Activated CD4-positive, alpha-beta memory T cell treated with anti-CD3 and anti-CD28 coated beads for 36 hours (primary cell): Measurements from ENCODE around the gene ACOT13. TPM values are rescaled to one million over a fixed set of nuclear protein-coding genes. Genes with fewer than 3 reads are reported as not detected.
A peak's percentile ranks its signal among the peaks of the same experiment; 100 is the strongest.
"Not testable (repeated sequence)": the region's sequence is repeated elsewhere in the genome, so short reads cannot be mapped to it uniquely, and the experiment has no call there.

Experiments
- CTCF ChIA-PET: fragments of 350-600 bp; sonication (Branson Sonifier 250); formaldehyde crosslinking; loops from one replicate; lab custom pipeline; 2021; ENCODE audit warnings: antibody characterized with exemption, inconsistent platforms; lab: Charles Lee
- POLR2A ChIA-PET: fragments of 350-600 bp; sonication (Branson Sonifier 250); formaldehyde crosslinking; loops from one replicate; lab custom pipeline; 2021; ENCODE audit warnings: antibody characterized with exemption; lab: Charles Lee
- DNase-seq: peaks from one replicate; pipeline ENCODE4 v3.0.0-alpha.2; 2020
- H3K27ac Mint-ChIP-seq: one replicate; pipeline ENCODE4 v1.8.0; 2021; ENCODE audit warnings: mixed read lengths
- H3K27me3 Mint-ChIP-seq: one replicate; pipeline ENCODE4 v1.8.0; 2021; ENCODE audit warnings: mixed read lengths
- H3K36me3 Mint-ChIP-seq: one replicate; pipeline ENCODE4 v1.8.0; 2021; ENCODE audit warnings: mixed read lengths
- H3K4me1 Mint-ChIP-seq: one replicate; pipeline ENCODE4 v1.8.0; 2021; ENCODE audit warnings: low read depth, mixed read lengths
- H3K4me3 Mint-ChIP-seq: one replicate; pipeline ENCODE4 v1.8.0; 2021; ENCODE audit warnings: mild to moderate bottlenecking, mixed read lengths
- H3K9me3 Mint-ChIP-seq: one replicate; pipeline ENCODE4 v1.8.0; 2021; ENCODE audit warnings: mixed read lengths
- intact Hi-C: fragments of 100-400 bp; cut with micrococcal nuclease; formaldehyde crosslinking; loops from one replicate; pipeline ENCODE4 v1.15.1; 2023
- total RNA-seq, 2 experiments: library from RNA; stranded (reverse); gene quantifications; one replicate each; pipeline ENCODE4 v1.2.3, GENCODE V29; 2021

ACOT13 gene
- total RNA-seq, 2 experiments from 2014 or later = 33.7 to 35.9 TPM

DNA sequence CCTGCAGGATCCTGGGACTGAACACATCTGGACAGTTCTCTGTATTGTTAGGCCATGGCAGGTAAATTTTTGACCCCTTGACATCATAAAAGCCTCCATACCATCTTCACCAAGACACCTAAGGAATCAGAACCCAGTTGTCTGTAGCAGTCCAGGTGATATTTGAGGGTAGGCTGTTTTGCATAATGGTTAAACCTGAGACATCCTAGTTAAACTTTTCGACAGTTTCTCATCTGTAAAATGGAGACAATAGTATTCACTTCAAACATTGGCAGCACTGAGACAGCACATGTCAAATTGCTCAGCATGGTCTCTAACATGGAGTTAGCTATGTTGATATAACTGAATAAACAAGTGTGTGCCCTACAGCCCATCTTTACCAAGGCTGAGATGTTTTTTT, 27.3 kb downstream of the ACOT13 start:
- H3K4me3 Mint-ChIP-seq = no peak overlapping the region
- no peak for DNase-seq
- H3K36me3 Mint-ChIP-seq = peaks cover 6% of the 10 kb centered on the region
- H3K4me1 Mint-ChIP-seq = peaks cover 36% of the 10 kb centered on the region
- no peak overlapping the region for H3K27ac Mint-ChIP-seq
- CTCF ChIA-PET = interaction anchor here (0.8 to 4.5 kb wide), 3 partner anchors 27 to 264 kb away, joined by 3 to 82 read pairs (median 3); partner anchors contain the start of gene ACOT13
- POLR2A ChIA-PET = no interaction called here
- H3K27me3 Mint-ChIP-seq = no peaks in the 10 kb centered on the region
- intact Hi-C loops = loop anchor here (2.0 to 10.0 kb wide), 2 partner anchors 199 to 263 kb away; partner anchors contain the start of gene ALDH5A1
- no peaks in the 10 kb centered on the region for H3K9me3 Mint-ChIP-seq

DNA sequence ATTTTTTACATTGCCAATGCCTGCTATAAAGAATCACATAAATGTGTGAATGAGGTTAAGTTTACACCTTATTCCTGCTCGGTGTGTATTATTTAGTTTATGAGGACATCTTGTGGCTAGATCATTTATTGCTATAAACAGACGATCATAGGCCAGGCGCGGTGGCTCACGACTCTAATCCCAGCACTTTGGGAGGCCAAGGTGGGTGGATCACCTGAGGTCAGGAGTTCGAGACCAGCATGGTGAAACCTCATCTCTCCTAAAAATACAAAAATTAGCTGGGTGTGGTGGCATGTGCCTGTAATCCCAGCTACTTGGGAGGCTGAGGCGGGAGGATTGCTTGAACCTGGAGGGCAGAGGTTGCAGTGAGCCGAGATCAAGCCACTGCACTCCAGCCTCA, 28.8 kb downstream of the ACOT13 start:
- H3K27ac Mint-ChIP-seq, H3K9me3 Mint-ChIP-seq, H3K27me3 Mint-ChIP-seq, H3K4me3 Mint-ChIP-seq, H3K36me3 Mint-ChIP-seq, POLR2A ChIA-PET: not testable (repeated sequence)
- CTCF ChIA-PET = interaction anchor here (4.5 kb wide), 1 partner anchor 114 kb away, joined by 82 read pairs; no protein-coding TSS in a partner anchor
- intact Hi-C loops = loop anchor here (1.0 to 10.0 kb wide), 5 partner anchors 48 to 265 kb away; partner anchors contain the start of gene ALDH5A1
- peaks cover 51% of the 10 kb centered on the region for H3K4me1 Mint-ChIP-seq
- peak; percentile 58 for DNase-seq

DNA sequence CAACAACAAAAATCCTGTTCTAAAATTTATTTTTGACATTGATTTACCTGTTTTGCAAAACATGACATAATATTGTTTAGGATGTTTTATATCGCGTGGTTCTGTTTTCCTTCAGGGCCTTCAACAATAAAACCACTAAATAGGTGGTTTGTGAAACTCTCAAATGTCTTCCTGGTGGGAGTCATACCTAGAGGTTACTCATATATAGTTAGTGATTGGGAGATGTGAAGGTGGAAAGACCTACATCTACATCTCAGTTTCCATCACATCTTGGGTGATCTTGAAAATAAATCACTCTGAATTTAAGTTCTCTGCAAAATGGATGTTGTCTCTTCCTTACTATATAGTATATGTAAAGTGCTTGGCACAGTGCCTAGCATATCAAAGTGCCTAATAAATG, 29.2 kb downstream of the ACOT13 start:
- H3K27ac Mint-ChIP-seq = peak overlapping the region; percentile 59
- ChIA-PET CTCF (interaction anchor here (4.5 kb wide), 1 partner anchor 114 kb away, joined by 82 read pairs; no protein-coding TSS in a partner anchor), POLR2A (no interaction called here)
- H3K4me1 Mint-ChIP-seq = peaks cover 53% of the 10 kb centered on the region
- no peak for DNase-seq
- H3K9me3 Mint-ChIP-seq = no peaks in the 10 kb centered on the region
- intact Hi-C loops = loop anchor here (1.0 to 10.0 kb wide), 3 partner anchors 47 to 201 kb away; partner anchors contain the start of gene ALDH5A1
- H3K36me3 Mint-ChIP-seq = peaks cover 6% of the 10 kb centered on the region
- no peak overlapping the region for H3K4me3 Mint-ChIP-seq
- H3K27me3 Mint-ChIP-seq = no peaks in the 10 kb centered on the region

DNA sequence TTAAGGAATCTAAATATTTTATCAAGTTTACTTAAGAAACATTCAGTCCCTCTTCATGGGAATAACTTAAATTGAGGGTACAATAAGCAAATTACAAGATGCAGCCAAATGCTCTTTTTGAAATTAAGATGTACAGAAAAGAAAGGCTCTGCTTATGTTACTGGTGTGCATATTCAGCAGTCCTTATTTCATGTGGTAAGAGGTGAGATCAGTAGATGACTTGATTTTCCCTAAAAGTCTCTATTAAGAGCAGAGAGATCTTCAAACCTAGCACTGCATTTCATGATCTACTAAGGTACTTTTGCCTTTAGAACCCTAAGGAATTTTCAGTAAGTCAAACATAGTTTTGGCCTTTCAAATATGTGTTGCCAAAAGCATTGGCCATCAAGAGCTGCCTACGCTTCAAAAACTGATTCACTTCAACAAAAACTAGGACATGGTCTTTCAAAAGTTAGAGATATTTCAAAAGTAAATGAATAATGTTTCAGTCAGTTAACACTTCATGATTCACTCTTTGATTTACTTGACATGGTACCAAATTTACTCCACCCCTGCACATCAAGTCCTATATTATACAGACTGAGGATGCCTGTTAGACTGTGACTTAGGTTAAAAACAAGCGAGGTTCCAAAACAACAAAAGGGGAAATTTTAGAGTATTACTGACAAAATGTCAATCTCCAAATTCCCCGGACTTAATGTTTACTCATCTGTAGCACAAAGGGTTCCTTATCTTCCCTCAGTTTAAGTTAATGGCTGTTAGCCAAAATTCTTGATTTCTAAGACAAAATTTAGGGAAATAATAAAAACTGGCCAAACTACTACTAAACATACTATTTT, 32.9 kb downstream of the ACOT13 start:
- Mint-ChIP-seq H3K27ac (peak overlapping the region; percentile 88), H3K4me1 (peaks cover 61% of the 10 kb centered on the region), H3K9me3 (no peaks in the 10 kb centered on the region), H3K36me3 (peaks cover 28% of the 10 kb centered on the region), H3K4me3 (no peak overlapping the region), H3K27me3 (no peaks in the 10 kb centered on the region)
- DNase-seq = no peak
- CTCF ChIA-PET = interaction anchor here (0.7 to 1.5 kb wide), 4 partner anchors 14 to 119 kb away, joined by 4 to 6 read pairs (median 4); partner anchors contain the start of gene ACOT13
- intact Hi-C loops = loop anchor here (1.0 to 10.0 kb wide), 5 partner anchors 20 to 318 kb away; partner anchors contain the start of genes ACOT13, ALDH5A1, C6orf62 and TDP2
- POLR2A ChIA-PET = interaction anchor here (0.6 to 1.5 kb wide), 2 partner anchors 11 to 54 kb away, joined by 3 read pairs; partner anchors contain the start of gene KIAA0319

DNA sequence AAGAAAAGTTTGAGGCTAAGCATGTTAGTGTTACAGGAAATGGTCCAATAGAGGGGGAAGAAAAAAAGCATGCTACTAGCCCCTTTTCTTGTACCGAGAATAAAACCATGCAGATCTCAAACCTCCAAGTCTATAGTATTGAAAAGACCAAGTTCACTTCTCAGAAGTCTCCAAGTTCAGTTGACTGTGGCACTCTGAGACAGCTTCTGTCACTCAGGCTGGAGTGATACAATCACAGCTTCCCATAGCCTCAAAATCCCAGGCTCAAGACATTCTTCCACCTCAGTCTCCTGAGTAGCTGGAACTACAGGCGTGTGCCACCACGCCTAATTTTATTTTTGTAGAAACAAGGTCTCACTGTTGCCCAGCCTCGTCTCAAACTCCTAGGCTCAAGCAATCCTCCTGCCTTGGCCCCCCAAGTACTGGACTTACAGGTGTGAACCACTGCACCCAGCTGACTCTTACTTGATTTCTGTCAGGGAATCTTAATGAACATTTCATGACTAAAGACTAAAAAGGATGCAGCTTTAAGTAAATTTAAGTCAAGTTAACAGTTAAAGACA, 35.9 kb downstream of the ACOT13 start:
- H3K9me3 Mint-ChIP-seq = no peaks in the 10 kb centered on the region
- POLR2A ChIA-PET = interaction anchor here (1.2 to 3.6 kb wide), 3 partner anchors 9 to 73 kb away, joined by 3 to 16 read pairs (median 3); partner anchors contain the start of gene C6orf62
- no peaks in the 10 kb centered on the region for H3K27me3 Mint-ChIP-seq
- H3K4me3 Mint-ChIP-seq = no peak overlapping the region
- H3K27ac Mint-ChIP-seq = peak overlapping the region; percentile 68
- CTCF ChIA-PET = interaction anchor here (1.0 to 1.3 kb wide), 2 partner anchors 119 to 121 kb away, joined by 4 read pairs; no protein-coding TSS in a partner anchor
- no peak for DNase-seq
- intact Hi-C loops = loop anchor here (5.0 kb wide), 1 partner anchor 314 kb away; no protein-coding TSS in a partner anchor
- H3K36me3 Mint-ChIP-seq = peaks cover 51% of the 10 kb centered on the region
- H3K4me1 Mint-ChIP-seq = peaks cover 66% of the 10 kb centered on the region

DNA sequence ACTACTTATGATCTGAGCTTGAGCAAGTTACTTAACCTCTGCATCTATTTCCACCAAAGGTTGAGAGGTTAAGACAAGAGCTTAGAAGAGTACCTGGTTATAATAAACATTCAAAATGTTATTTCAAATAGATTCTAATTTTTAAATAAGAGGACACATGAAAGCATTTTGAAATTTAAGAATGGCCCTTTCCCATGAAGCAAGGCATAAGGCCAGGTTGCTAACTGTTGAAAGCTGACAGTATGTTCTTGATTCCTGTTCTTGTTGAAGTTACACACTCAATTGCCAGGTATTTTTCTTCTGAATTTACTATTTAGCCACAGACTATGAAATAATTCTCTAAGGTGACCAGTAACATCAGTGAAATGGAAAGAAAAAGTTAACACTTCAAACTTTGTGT, 37.6 kb downstream of the ACOT13 start:
- H3K27me3 Mint-ChIP-seq = no peaks in the 10 kb centered on the region
- peaks cover 61% of the 10 kb centered on the region for H3K36me3 Mint-ChIP-seq
- peak overlapping the region; percentile 68 for H3K27ac Mint-ChIP-seq
- H3K4me1 Mint-ChIP-seq = peaks cover 61% of the 10 kb centered on the region
- no peak overlapping the region for H3K4me3 Mint-ChIP-seq
- POLR2A ChIA-PET = interaction anchor here (1.0 to 3.6 kb wide), 3 partner anchors 9 to 14 kb away, joined by 4 to 16 read pairs (median 4); partner anchors contain the start of gene C6orf62
- no peaks in the 10 kb centered on the region for H3K9me3 Mint-ChIP-seq
- intact Hi-C loops = loop anchor here (5.0 kb wide), 1 partner anchor 313 kb away; no protein-coding TSS in a partner anchor
- CTCF ChIA-PET = interaction anchor here (1.1 to 1.2 kb wide), 2 partner anchors 63 to 124 kb away, joined by 3 to 4 read pairs; no protein-coding TSS in a partner anchor
- no peak for DNase-seq

DNA sequence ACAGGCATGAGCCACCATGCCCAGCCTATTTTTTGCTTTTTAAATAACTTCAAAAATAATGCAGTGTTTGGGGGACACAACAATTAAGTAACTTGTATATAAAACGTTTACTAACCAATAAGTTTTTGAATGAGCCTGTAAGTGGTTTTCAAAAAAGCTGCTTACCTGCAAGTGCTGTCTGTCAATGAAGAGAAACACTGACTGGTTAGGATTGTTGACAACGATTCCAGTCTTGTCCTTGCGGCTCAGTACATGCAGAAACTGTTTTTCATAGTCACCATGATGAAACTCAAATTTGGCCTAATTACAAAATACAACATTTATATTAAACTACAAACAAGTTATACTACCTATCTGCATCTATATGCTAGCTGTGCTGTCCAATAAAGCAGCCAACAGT, 41.7 kb downstream of the ACOT13 start:
- Mint-ChIP-seq H3K27me3 (no peaks in the 10 kb centered on the region), H3K4me3 (no peak overlapping the region), H3K4me1 (peaks cover 51% of the 10 kb centered on the region), H3K36me3 (peaks cover 71% of the 10 kb centered on the region), H3K27ac (peak overlapping the region; percentile 58), H3K9me3 (no peaks in the 10 kb centered on the region)
- CTCF ChIA-PET = no interaction called here
- intact Hi-C loops = no loop called here
- DNase-seq = no peak
- POLR2A ChIA-PET = no interaction called here

DNA sequence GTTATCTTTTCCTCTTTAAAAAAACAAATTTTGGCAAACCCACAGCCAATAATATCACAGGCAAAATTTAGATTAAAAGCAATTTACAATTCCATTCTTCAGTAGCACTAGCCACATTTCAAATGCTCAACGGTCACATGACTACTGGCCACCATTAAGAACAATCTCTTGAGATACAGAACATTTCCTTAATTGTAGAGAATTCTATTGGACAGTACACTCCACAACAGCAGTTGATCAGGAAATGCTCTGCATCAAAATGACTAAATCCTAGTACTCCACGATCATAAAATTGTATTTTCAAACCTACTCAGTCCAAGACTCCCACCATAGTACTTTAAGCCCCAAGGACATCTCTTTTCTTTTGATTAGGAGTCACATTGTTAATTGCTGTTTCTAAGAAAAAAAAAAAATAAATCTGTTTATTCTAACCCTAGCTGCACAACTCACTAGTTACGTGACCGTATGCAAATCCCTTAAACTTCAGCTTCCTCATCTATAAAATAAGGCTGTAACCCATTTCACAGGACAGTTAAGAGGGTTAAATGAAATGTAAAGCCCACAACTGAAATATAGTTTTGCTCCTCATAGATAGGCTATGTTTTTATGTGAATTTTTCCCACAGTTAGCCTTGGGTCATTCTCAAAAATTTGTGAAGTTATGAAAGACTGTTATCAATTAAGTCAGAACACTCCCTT, 42.3 kb downstream of the ACOT13 start:
- CTCF ChIA-PET = interaction anchor here (0.6 to 0.8 kb wide), 2 partner anchors 12 to 296 kb away, joined by 3 to 4 read pairs; no protein-coding TSS in a partner anchor
- no peak overlapping the region for H3K4me3 Mint-ChIP-seq
- H3K4me1 Mint-ChIP-seq = peaks cover 51% of the 10 kb centered on the region
- no peak for DNase-seq
- peaks cover 71% of the 10 kb centered on the region for H3K36me3 Mint-ChIP-seq
- peak overlapping the region; percentile 58 for H3K27ac Mint-ChIP-seq
- intact Hi-C loops = no loop called here
- H3K9me3 Mint-ChIP-seq = no peaks in the 10 kb centered on the region
- POLR2A ChIA-PET = no interaction called here
- H3K27me3 Mint-ChIP-seq = no peaks in the 10 kb centered on the region

DNA sequence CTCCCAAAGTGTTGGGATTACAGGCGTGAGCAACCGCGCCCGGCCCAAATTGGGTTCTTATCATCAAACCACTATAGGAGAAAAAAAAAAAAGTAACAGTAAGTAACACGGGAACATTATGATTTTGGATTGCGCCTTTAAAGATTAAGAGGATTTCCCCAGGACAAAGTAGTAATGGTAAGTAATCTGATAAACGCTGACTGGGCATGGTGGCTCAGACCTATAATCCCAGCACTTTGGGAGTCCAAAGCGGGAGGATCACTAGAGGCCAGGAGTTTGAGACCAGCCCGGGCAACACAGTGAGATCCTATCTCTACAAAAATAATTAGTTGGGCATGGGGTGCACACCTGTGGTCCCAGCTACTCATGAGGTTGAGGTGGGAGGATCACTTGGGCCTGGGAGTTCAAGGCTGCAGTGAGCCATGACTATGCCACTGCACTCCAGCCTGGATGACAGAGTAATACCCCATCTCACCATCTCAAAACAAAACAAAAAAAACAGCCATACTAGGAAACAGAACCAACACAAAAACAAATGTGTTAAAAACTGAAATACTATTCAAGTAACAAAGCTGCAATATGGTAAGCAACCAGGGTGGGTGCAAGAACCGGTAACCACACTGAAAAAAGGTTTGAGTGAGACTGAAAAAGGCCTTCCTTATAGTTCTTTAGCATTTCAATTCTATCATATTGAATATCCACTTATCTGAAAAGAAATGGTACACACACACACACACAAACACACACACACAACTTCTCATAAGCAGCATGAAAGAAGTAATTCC, 43.8 kb downstream of the ACOT13 start:
- peaks cover 54% of the 10 kb centered on the region for H3K4me1 Mint-ChIP-seq
- H3K9me3 Mint-ChIP-seq = no peaks in the 10 kb centered on the region
- H3K4me3 Mint-ChIP-seq = no peak overlapping the region
- H3K27me3 Mint-ChIP-seq = no peaks in the 10 kb centered on the region
- intact Hi-C loops = no loop called here
- peaks cover 75% of the 10 kb centered on the region for H3K36me3 Mint-ChIP-seq
- DNase-seq = no peak
- ChIA-PET POLR2A (interaction anchor here (0.6 to 1.3 kb wide), 3 partner anchors 10 to 33 kb away, joined by 3 read pairs; no protein-coding TSS in a partner anchor), CTCF (no interaction called here)
- H3K27ac Mint-ChIP-seq = peak overlapping the region; percentile 73

DNA sequence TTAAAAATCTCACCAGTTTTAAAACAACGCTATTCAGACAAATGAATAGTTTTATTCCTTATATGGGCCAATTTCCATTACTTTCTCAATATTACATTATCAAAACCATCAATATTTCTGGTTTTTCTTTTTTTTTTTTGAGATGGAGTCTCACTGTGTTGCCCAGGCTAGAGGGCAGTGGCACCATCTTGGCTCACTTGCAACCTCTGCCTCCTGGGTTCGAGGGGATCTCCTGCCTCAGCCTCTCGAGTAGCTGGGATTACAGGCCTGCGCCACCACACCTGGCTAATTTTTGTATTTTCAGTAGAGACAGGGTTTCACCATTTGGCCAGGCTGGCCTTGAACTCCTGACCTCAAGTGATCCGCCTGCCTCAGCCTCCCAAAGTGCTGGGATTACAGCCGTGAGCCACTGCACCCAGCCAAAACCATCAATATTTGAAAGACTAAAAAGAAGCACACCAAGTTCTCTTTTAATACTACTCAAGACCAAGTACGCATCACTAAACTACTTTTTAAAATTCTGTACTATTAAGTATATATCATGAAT, 49.8 kb downstream of the ACOT13 start:
- intact Hi-C loops = loop anchor here (5.0 kb wide), 1 partner anchor 301 kb away; no protein-coding TSS in a partner anchor
- POLR2A ChIA-PET = interaction anchor here (1.0 to 1.7 kb wide), 2 partner anchors 15 to 59 kb away, joined by 3 to 11 read pairs; no protein-coding TSS in a partner anchor
- Mint-ChIP-seq H3K4me3 (peak overlapping the region; percentile 100), H3K27ac (peak overlapping the region; percentile 99), H3K4me1 (peaks cover 59% of the 10 kb centered on the region), H3K36me3 (peaks cover 73% of the 10 kb centered on the region)
- not testable (repeated sequence) for H3K27me3 Mint-ChIP-seq, DNase-seq, H3K9me3 Mint-ChIP-seq
- CTCF ChIA-PET = interaction anchor here (1.0 kb wide), 1 partner anchor 135 kb away, joined by 3 read pairs; no protein-coding TSS in a partner anchor
